K562 (cell line): ENCODE data around the gene MATCAP1. TPM values are rescaled to one million over a fixed set of nuclear protein-coding genes. Genes with fewer than 3 reads are reported as not detected.

Experiments used
- BACH1 ChIP-seq: fragments of 200-800 bp; sonication (Bioruptor generic); IDR thresholded peaks from 2 replicates; pipeline ENCODE4 v1.6.1; 2016; ENCODE audit warnings: missing genetic modification characterization, missing compliant biosample characterization
- EZH2 ChIP-seq: IDR thresholded peaks from 2 replicates; pipeline ENCODE4 v1.6.1; 2012; ENCODE audit warnings: low read depth, mild to moderate bottlenecking, inconsistent platforms, low read length, borderline replicate concordance
- FIP1L1 ChIP-seq: fragments of 200-400 bp; formaldehyde crosslinking; IDR thresholded peaks from 2 replicates; pipeline ENCODE4 v1.6.1; 2018; ENCODE audit warnings: mild to moderate bottlenecking, low read depth, low read length; ENCODE audit not compliant: poor library complexity, severe bottlenecking
- FUS ChIP-seq: fragments of 200-400 bp; formaldehyde crosslinking; optimal IDR thresholded peaks from 2 replicates; pipeline ENCODE3; 2017; ENCODE audit warnings: low read depth, low read length
- HMBOX1 ChIP-seq: sonication (generic); IDR thresholded peaks from 2 replicates; pipeline ENCODE4 v1.6.1; 2016
- KLF16 ChIP-seq: IDR thresholded peaks from 2 replicates; pipeline ENCODE4 v1.6.1; 2016; ENCODE audit warnings: antibody characterized with exemption
- MTA2 ChIP-seq: fragments of 450-650 bp; IDR thresholded peaks from 2 replicates; pipeline ENCODE4 v1.6.1; 2016; ENCODE audit warnings: low read depth
- MTF1 ChIP-seq: fragments of 250-450 bp; sonication (Bioruptor Pico); IDR thresholded peaks from 2 replicates; pipeline ENCODE4 v1.9.0; 2021; ENCODE audit warnings: moderate library complexity, mild to moderate bottlenecking, inconsistent platforms, borderline replicate concordance
- MXI1 ChIP-seq: IDR thresholded peaks from 2 replicates; pipeline ENCODE4 v1.6.1; 2011; ENCODE audit warnings: low read depth, mild to moderate bottlenecking, improper control_type of control experiment, low read length
- NR4A1 ChIP-seq, 2 experiments: fragments of 250-450 bp in 1 of 2; fragments of 450-650 bp in 1 of 2; sonication (Bioruptor Pico) in 1 of 2; IDR thresholded peaks; 2 replicates each; pipeline versions ENCODE4 v1.4.0 to v1.6.1; 2016 to 2020; ENCODE audit warnings: mild to moderate bottlenecking in 2 of 2, missing compliant biosample characterization in 1 of 2, missing genetic modification characterization in 1 of 2, moderate library complexity in 1 of 2
- POLR2G ChIP-seq: fragments of 200-400 bp; formaldehyde crosslinking; IDR thresholded peaks from 2 replicates; pipeline ENCODE4 v1.6.1; 2017; ENCODE audit warnings: low read depth, mild to moderate bottlenecking, antibody characterized with exemption, low read length, moderate library complexity
- RFX1 ChIP-seq: fragments of 450-650 bp; IDR thresholded peaks from 2 replicates; pipeline ENCODE4 v1.6.1; 2016; ENCODE audit warnings: mild to moderate bottlenecking, moderate library complexity
- RHOXF2B ChIP-seq: fragments of 250-450 bp; sonication (Bioruptor Pico); conservative IDR thresholded peaks from 2 replicates; pipeline ENCODE4 v1.5.1; 2021
- SAFB2 ChIP-seq: fragments of 200-400 bp; formaldehyde crosslinking; IDR thresholded peaks from 2 replicates; pipeline ENCODE4 v1.6.1; 2018; ENCODE audit warnings: borderline replicate concordance, low read length, low read depth, moderate library complexity; ENCODE audit not compliant: severe bottlenecking
- SREBF1 ChIP-seq: fragments of 150-350 bp; IDR thresholded peaks from 2 replicates; pipeline ENCODE4 v1.6.1; 2014; ENCODE audit warnings: antibody characterized with exemption, low read depth, low read length, borderline replicate concordance
- SRSF9 ChIP-seq: fragments of 200-400 bp; formaldehyde crosslinking; IDR thresholded peaks from 2 replicates; pipeline ENCODE4 v1.6.1; 2017; ENCODE audit warnings: low read depth, low read length, borderline replicate concordance
- TFAM ChIP-seq: fragments of 250-450 bp; sonication (Bioruptor Pico); conservative IDR thresholded peaks from 2 replicates; pipeline ENCODE4 v1.5.0; 2021; ENCODE audit warnings: mild to moderate bottlenecking, moderate library complexity
- XRCC3 ChIP-seq: fragments of 450-650 bp; IDR thresholded peaks from 2 replicates; pipeline ENCODE4 v1.6.1; 2017; ENCODE audit warnings: mild to moderate bottlenecking, moderate library complexity
- ZBTB7A ChIP-seq: IDR thresholded peaks from 2 replicates; pipeline ENCODE4 v1.6.1; 2011; ENCODE audit warnings: low read depth, mild to moderate bottlenecking, low read length, moderate library complexity, borderline replicate concordance; ENCODE audit not compliant: control insufficient read depth
- ZC3H4 ChIP-seq: sonication (generic); formaldehyde crosslinking; IDR thresholded peaks from 2 replicates; pipeline ENCODE4 v1.9.0; 2021; ENCODE audit warnings: missing genetic modification reagents, borderline replicate concordance
- ZNF133 ChIP-seq: fragments of 250-450 bp; sonication (Bioruptor Pico); IDR thresholded peaks from 2 replicates; pipeline ENCODE4 v1.4.0; 2020; ENCODE audit warnings: mild to moderate bottlenecking
- ZNF449 ChIP-seq: fragments of 250-450 bp; sonication (Bioruptor Pico); IDR thresholded peaks from 2 replicates; pipeline ENCODE4 v1.8.0; 2022; ENCODE audit warnings: moderate library complexity, mild to moderate bottlenecking, inconsistent platforms
- ZNF583 ChIP-seq: fragments of 250-450 bp; sonication (Bioruptor Pico); IDR thresholded peaks from 2 replicates; pipeline ENCODE4 v1.4.0; 2020
- ZNF785 ChIP-seq: fragments of 250-450 bp; sonication (Bioruptor Pico); IDR thresholded peaks from 2 replicates; pipeline ENCODE4 v1.4.0; 2020; ENCODE audit warnings: mild to moderate bottlenecking
- polyA plus RNA-seq, 8 experiments: library from polyadenylated mRNA; depleted of rRNA in 4 of 8; stranded (reverse) in 5 of 8; unstranded in 3 of 8; fragments of >200 nt; fragmentation: Nextera tagmentation in 2 of 8; fragmentation: Illumina TruSeq in 1 of 8; extraction: Ambion mirVana in 2 of 8; extraction: Trizol in 1 of 8; gene quantifications; 2 replicates each; pipeline versions ENCODE4 v1.2.1 to v1.2.3, GENCODE V29; 2011 to 2014; ENCODE audit warnings: inconsistent platforms in 1 of 8, missing spikeins in 1 of 8
- total RNA-seq, 7 experiments: library from RNA; depleted of rRNA in 6 of 7; stranded (reverse); fragments of >200 nt in 6 of 7; fragmentation: Illumina TruSeq in 2 of 7; extraction: Trizol in 2 of 7; gene quantifications; 2 replicates each; pipeline versions ENCODE4 v1.2.1 to v1.2.3, GENCODE V29; 2011 to 2021; ENCODE audit warnings: low replicate concordance in 1 of 7
- TF ChIP-seq, protein P1 (sequence below): fragments of 450-650 bp; IDR thresholded peaks from 2 replicates; pipeline ENCODE4 v1.6.1; 2018; ENCODE audit not compliant: partially characterized antibody

The MATCAP1 gene
- total and polyA plus RNA-seq, 9 of the 15 experiments (the other 6 are each of a cell fraction or from before 2014, with no cell fraction given) = 3.4 to 20.5 (median 10.3) TPM

DNA sequence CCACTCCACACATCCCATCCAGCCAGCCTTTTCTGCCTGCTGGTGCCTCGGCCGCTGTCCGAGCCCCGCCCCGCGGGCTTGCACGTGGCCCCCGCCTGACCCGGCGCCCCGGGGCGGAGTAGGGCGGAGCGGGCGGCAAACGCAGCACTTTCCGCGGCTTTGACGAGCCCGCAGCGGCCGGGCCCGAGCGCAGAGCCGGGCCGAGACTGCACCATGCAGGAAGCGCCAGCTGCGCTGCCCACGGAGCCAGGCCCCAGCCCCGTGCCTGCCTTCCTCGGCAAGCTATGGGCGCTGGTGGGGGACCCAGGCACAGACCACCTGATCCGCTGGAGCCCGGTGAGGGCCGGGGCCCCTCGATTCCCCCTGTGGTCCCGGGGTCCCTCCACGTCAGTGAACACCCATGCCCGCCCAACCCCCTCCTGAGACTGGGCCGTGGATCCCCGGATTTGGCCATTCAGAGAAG lies 19.1 kb downstream of the MATCAP1 start, which contains the start of gene HSF4 (continued):
- TF ChIP-seq HMBOX1 (no peak), ZNF449 (CRISPR knock-in tag) (no peak), MXI1 (0 out of 2 replicates have a peak, but pooled peaks have one; percentile 37), SREBF1 (no peak), ZNF583 (CRISPR knock-in tag) (0 out of 2 replicates have a peak, but pooled peaks have one; percentile 36), MTA2 (no peak), SAFB2 (no peak), XRCC3 (no peak), NR4A1 (CRISPR knock-in tag; IDR thresholded peaks at IDR 0.05) (no peak), NR4A1 (tag; IDR thresholded peaks at IDR 0.05) (0 out of 2 replicates have a peak, but pooled peaks have one; percentile 50), BACH1 (tag) (no peak), SRSF9 (no peak), MTF1 (CRISPR knock-in tag) (no peak), ZNF785 (no peak), POLR2G (peak; percentile 77), KLF16 (no peak), ZNF133 (no peak), RFX1 (no peak), EZH2 (no peak), FIP1L1 (peak; percentile 85), FUS (no peak), ZBTB7A (peak; percentile 66; the same call in 1 of the 2 replicates), RHOXF2B (CRISPR knock-in tag) (no peak), ZC3H4 (CRISPR knock-in tag) (no peak), TFAM (CRISPR knock-in tag) (no peak)
- TF ChIP-seq, protein P1, sequence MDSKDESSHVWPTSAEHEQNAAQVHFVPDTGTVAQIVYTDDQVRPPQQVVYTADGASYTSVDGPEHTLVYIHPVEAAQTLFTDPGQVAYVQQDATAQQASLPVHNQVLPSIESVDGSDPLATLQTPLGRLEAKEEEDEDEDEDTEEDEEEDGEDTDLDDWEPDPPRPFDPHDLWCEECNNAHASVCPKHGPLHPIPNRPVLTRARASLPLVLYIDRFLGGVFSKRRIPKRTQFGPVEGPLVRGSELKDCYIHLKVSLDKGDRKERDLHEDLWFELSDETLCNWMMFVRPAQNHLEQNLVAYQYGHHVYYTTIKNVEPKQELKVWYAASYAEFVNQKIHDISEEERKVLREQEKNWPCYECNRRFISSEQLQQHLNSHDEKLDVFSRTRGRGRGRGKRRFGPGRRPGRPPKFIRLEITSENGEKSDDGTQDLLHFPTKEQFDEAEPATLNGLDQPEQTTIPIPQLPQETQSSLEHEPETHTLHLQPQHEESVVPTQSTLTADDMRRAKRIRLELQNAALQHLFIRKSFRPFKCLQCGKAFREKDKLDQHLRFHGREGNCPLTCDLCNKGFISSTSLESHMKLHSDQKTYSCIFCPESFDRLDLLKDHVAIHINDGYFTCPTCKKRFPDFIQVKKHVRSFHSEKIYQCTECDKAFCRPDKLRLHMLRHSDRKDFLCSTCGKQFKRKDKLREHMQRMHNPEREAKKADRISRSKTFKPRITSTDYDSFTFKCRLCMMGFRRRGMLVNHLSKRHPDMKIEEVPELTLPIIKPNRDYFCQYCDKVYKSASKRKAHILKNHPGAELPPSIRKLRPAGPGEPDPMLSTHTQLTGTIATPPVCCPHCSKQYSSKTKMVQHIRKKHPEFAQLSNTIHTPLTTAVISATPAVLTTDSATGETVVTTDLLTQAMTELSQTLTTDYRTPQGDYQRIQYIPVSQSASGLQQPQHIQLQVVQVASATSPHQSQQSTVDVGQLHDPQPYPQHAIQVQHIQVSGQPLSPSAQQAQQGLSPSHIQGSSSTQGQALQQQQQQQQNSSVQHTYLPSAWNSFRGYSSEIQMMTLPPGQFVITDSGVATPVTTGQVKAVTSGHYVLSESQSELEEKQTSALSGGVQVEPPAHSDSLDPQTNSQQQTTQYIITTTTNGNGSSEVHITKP = no peak
